ENCODE measurements around the gene OR8I2.
"Not testable (repeated sequence)": the region's sequence is repeated elsewhere in the genome, so short reads cannot be mapped to it uniquely, and the experiment has no call there.

OR8I2 gene

DNA sequence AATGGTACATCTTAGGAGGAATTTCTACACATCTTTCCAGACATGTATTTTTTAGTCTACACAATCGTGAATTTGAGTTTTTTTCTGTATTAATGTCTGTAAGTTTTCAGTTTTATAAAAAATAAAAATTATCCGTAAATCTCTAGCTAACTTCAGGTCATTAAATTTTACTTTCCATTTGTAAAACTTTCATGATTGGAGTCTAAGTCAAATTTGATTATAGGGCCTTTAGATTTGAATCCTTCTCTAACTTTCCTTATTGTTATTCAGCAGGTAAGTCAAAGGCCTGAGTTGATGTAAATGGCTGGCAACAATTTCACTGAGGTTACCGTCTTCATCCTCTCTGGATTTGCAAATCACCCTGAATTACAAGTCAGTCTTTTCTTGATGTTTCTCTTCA, at the start of gene OR8I2:
OR8I2 (plus strand) TSS at position 301 of the 400 bp plus-strand sequence; CDS start at position 301, 0 bp downstream.
- DNase-seq, result no peak

DNA sequence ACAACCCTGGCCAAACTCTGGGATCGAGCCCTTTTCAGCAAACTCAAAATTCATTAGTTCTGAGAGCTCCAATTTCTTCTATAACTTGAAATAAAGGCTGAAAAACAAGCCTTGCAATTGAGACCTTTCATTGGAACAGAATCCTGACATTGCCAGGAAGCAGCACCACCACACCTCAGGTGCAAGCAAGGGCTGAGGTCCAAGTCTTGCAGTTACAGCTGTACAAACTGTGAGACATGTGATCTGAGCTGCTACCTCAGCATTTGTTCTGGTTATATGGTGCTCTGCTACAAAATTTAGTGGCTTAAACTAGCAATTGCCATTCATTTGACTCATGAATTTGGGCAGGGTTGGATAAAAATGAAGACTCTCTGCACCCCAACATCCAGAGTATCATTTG, 47.6 kb upstream of the OR8I2 start:
- DNase-seq, result no peak

- DNase-seq, result no peak
Observed at GRCh38 chr11:56048480-56048879, 44.6 kb upstream of the OR8I2 start.

- DNase-seq, result no peak
Observed at GRCh38 chr11:56049487-56049886, 43.6 kb upstream of the OR8I2 start.

GRCh38 chr11:56056366-56056765, 36.7 kb upstream of the OR8I2 start:
- not testable (repeated sequence) for DNase-seq

DNA sequence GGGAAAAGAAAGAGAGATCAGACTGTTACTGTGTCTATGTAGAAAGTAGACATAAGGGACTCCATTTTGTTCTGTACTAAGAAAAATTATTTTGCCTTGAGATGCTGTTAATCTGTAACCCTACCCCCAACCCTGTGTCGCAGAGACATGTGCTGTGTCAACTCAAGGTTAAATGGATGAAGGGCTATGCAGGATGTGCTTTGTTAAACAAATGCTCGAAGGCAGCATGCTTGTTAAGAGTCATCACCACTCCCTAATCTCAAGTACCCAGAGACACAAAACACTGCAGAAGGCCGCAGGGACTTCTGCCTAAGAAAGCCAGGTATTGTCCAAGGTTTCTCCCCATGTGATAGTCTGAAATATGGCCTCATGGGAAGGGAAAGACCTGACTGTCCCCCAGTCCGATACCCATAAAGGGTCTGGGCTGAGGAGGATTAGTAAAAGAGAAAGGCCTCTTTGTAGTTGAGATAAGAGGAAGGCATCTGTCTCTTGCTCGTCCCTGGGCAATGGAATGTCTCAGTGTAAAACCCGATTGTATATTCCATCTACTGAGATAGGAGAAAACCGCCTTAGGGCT, 35.4 kb upstream of the OR8I2 start:
- not testable (repeated sequence) for DNase-seq

GRCh38 chr11:56058260-56058780, 34.8 kb upstream of the OR8I2 start:
- not testable (repeated sequence) for DNase-seq

DNA sequence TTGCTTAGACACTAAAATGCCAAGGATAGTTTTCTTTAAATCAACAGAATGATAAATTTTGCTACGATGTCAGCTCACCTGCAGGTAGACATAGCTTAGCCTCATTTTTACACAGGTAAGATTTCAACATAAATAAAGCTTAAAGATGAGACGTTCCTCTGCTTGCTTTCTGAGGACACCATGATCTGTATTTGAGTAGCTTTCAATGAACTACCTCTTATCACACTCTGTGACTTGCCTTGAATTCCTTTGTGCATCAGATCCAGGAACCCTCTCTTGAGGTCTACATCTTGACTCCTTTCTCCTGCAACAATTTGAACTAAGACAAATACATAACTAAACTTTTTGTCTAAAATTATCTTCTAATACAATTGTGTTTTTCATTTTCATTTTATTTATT, 26.1 kb upstream of the OR8I2 start:
- DNase-seq, result no peak

GRCh38 chr11:56089697-56090096, 3.4 kb upstream of the OR8I2 start:
- DNase-seq, result no peak

- DNase-seq, result no peak
Observed at GRCh38 chr11:56103210-56103737, 10.2 kb downstream of the OR8I2 start, which contains the start of gene OR8H2. Gene OR8H2 (plus strand): TSS chr11:56103687. CDS start chr11:56105043, 1,356 bp downstream.

GRCh38 chr11:56122073-56122472, 29.0 kb downstream of the OR8I2 start, which contains the start of gene OR8H3:
Gene OR8H3 (plus strand): TSS chr11:56122373. CDS start chr11:56122373, 0 bp downstream.
- no peak for DNase-seq

- DNase-seq, result no peak
Observed at GRCh38 chr11:56140151-56140661, 47.1 kb downstream of the OR8I2 start, which contains the start of gene OR8J3. Gene OR8J3 (minus strand): TSS chr11:56140201. CDS start chr11:56137718, 2,483 bp downstream.

DNA sequence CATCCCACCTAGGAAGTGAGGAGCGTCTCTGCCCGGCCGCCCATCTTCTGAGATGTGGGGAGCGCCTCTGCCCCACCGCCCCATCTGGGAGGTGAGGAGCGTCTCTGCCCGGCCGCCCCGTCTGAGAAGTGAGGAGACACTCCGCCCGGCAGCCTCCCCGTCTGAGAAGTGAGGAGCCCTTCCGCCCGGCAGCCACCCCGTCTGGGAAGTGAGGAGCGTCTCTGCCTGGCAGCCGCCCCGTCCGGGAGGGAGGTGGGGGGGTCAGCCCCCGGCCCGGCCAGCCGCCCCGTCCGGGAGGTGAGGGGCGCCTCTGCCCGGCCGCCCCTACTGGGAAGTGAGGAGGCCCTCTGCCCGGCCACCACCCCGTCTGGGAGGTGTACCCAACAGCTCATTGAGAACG, 50.6 kb downstream of the OR8I2 start:
- DNase-seq, result not testable (repeated sequence)

All from stimulated activated naive CD4-positive, alpha-beta T cell treated with Interleukin-2 at 50 U/mL for 16 hours (primary cell).